ENCODE data around the gene ANAPC13.

GRCh38 chr3:134462331-134462941 lies 23.3 kb downstream of the ANAPC13 start:
- TF ChIP-seq CTCF (IDR thresholded peaks at IDR 0.05; ENCODE audit: poor library complexity) (no peak), EZH2phosphoT487 (IDR thresholded peaks at IDR 0.05; ENCODE audit: low read depth, severe bottlenecking, unreplicated experiment) (no peak)

Measured in hepatocyte (in vitro differentiated cells).